DND-41 (cell line): ENCODE data around the gene IDUA.

Experiments
- EZH2 ChIP-seq: IDR thresholded peaks from 3 replicates; pipeline ENCODE4 v1.6.1; 2012; ENCODE audit warnings: borderline replicate concordance, low read depth, mild to moderate bottlenecking, moderate library complexity, low read length, inconsistent platforms; ENCODE audit not compliant: severe bottlenecking
- TF ChIP-seq, protein P1 (sequence below): IDR thresholded peaks from 2 replicates; pipeline ENCODE4 v1.5.1; 2012; ENCODE audit warnings: borderline replicate concordance, low read length, moderate library complexity, mild to moderate bottlenecking; ENCODE audit not compliant: poor library complexity, severe bottlenecking; ENCODE audit errors: extremely low read depth

DNA sequence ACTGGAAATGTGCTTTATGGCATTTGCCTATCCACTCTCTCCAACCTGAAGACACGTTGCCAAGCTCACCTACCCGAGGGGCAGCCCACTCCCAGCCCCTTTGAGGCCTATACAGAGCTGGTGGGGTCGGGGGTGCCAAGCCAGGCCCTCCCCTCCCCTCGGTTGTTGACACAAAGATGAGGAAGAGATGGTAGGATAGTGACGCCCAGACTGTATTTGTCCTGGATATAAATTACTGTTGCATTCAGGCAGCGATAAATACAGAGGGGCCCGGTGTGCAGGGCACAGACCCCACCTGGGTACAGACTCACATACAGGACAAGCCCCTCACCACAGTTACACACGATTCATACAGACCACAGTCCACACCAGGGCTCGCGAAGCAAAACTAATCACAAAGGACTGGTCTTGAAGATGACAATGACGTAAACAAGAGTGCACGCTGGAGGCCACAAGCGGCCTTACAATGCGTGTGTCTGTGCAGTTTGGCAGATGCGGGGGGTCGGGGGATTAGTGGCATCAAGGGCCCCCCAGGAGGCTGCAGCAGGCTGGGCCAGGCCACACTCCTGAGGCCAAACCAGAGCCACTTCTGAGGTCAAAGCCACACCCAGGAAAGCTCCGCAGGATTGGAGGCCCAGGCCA lies 28.0 kb upstream of the IDUA start:
- TF ChIP-seq, protein P1, sequence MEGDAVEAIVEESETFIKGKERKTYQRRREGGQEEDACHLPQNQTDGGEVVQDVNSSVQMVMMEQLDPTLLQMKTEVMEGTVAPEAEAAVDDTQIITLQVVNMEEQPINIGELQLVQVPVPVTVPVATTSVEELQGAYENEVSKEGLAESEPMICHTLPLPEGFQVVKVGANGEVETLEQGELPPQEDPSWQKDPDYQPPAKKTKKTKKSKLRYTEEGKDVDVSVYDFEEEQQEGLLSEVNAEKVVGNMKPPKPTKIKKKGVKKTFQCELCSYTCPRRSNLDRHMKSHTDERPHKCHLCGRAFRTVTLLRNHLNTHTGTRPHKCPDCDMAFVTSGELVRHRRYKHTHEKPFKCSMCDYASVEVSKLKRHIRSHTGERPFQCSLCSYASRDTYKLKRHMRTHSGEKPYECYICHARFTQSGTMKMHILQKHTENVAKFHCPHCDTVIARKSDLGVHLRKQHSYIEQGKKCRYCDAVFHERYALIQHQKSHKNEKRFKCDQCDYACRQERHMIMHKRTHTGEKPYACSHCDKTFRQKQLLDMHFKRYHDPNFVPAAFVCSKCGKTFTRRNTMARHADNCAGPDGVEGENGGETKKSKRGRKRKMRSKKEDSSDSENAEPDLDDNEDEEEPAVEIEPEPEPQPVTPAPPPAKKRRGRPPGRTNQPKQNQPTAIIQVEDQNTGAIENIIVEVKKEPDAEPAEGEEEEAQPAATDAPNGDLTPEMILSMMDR: no peak
- TF ChIP-seq EZH2: no peak
